Forelimb muscle (tissue), 1 donor: ENCODE measurements around the gene TET2. TPM values are rescaled to one million over a fixed set of nuclear protein-coding genes. Genes with fewer than 3 reads are reported as not detected.
"Not testable (repeated sequence)": the region's sequence is repeated elsewhere in the genome, so short reads cannot be mapped to it uniquely, and the experiment has no call there.

Experiments used
- DNase-seq: peaks from one replicate; pipeline ENCODE4 v3.0.0-alpha.2; 2013; ENCODE audit warnings: low read depth
- polyA plus RNA-seq: library from polyadenylated mRNA; unstranded; fragments of 120-200 nt; gene quantifications from one replicate; pipeline ENCODE4 v1.2.1, GENCODE V29; 2013; ENCODE audit not compliant: insufficient read length

Gene TET2
- polyA plus RNA-seq, 1 donor: 32.4 TPM

GRCh38 chr4:105288121-105288520 lies 141.4 kb downstream of the TET2 start:
- DNase-seq: no peak

- no peak for DNase-seq
Observed at GRCh38 chr4:105291925-105292324, 145.2 kb downstream of the TET2 start.

GRCh38 chr4:105293360-105293759 lies 146.7 kb downstream of the TET2 start:
- no peak for DNase-seq

- no peak for DNase-seq
Observed at GRCh38 chr4:105296672-105297071, 150.0 kb downstream of the TET2 start.

- not testable (repeated sequence) for DNase-seq
Observed at GRCh38 chr4:105299027-105299426, 152.4 kb downstream of the TET2 start.

- no peak for DNase-seq
Observed at GRCh38 chr4:105304085-105304484, 157.4 kb downstream of the TET2 start.

- DNase-seq: no peak
Observed at GRCh38 chr4:105305019-105305836, 158.6 kb downstream of the TET2 start.

- DNase-seq: no peak
Observed at GRCh38 chr4:105306158-105306781, 159.6 kb downstream of the TET2 start.

GRCh38 chr4:105306820-105307219 lies 160.1 kb downstream of the TET2 start:
- no peak for DNase-seq

- no peak for DNase-seq
Observed at GRCh38 chr4:105318486-105318885, 171.8 kb downstream of the TET2 start.

- no peak for DNase-seq
Observed at GRCh38 chr4:105327222-105327621, 180.5 kb downstream of the TET2 start.

GRCh38 chr4:105327956-105328355 lies 181.3 kb downstream of the TET2 start:
- no peak for DNase-seq

GRCh38 chr4:105329081-105329480 lies 182.4 kb downstream of the TET2 start:
- no peak for DNase-seq
